ENCODE data around the gene CENPT.

DNA sequence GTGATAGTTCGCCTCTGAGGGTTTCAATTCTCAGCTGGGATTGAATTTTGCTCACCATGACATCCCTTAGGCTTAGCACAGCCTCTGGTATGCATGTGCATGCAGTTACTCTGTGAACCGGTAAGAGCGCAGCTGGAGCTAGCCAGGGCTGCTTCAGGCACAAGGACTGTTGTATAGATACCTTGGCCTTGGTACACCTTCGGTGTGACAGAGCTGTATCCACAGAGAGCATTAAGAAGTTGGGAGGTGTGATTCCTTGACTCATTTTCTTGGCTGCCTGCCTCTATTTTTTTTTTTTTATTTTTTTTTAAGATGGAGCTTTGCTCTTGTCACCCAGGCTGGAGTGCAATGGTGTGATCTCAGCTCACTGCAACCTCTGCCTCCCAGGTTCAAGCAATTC is 3.0 kb downstream of the CENPT start:
- TF ChIP-seq EZH2 (IDR thresholded peaks at IDR 0.05; ENCODE audit: low read length, missing control alignments), result no peak
- TF ChIP-seq, protein P1, sequence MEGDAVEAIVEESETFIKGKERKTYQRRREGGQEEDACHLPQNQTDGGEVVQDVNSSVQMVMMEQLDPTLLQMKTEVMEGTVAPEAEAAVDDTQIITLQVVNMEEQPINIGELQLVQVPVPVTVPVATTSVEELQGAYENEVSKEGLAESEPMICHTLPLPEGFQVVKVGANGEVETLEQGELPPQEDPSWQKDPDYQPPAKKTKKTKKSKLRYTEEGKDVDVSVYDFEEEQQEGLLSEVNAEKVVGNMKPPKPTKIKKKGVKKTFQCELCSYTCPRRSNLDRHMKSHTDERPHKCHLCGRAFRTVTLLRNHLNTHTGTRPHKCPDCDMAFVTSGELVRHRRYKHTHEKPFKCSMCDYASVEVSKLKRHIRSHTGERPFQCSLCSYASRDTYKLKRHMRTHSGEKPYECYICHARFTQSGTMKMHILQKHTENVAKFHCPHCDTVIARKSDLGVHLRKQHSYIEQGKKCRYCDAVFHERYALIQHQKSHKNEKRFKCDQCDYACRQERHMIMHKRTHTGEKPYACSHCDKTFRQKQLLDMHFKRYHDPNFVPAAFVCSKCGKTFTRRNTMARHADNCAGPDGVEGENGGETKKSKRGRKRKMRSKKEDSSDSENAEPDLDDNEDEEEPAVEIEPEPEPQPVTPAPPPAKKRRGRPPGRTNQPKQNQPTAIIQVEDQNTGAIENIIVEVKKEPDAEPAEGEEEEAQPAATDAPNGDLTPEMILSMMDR (conservative IDR thresholded peaks at IDR 0.05 in 1 of 2, IDR thresholded peaks at IDR 0.05 in 1 of 2; ENCODE audit: low read depth in 1 of 2, low read length in 2 of 2), result peak in 1 of 2 donors; percentile 1
